H1 (cell line): ENCODE measurements around the gene LHX2. TPM values are rescaled to one million over a fixed set of nuclear protein-coding genes. Genes with fewer than 3 reads are reported as not detected.

ENCODE experiments used
- BACH1 ChIP-seq: IDR thresholded peaks from 2 replicates; pipeline ENCODE4 v1.6.1; 2012; ENCODE audit warnings: low read length, improper control_type of control experiment
- KDM1A ChIP-seq: fragments of 200-600, 300-600 bp; sonication (generic); IDR thresholded peaks from 2 replicates; pipeline ENCODE4 v1.7.1; 2016; ENCODE audit warnings: mild to moderate bottlenecking, low read length, borderline replicate concordance
- SP2 ChIP-seq: IDR thresholded peaks from 2 replicates; pipeline ENCODE4 v1.6.1; 2012; ENCODE audit warnings: mild to moderate bottlenecking, low read length, inconsistent platforms
- polyA plus RNA-seq, 7 experiments: library from polyadenylated mRNA; depleted of rRNA in 3 of 7; stranded (reverse) in 5 of 7; unstranded in 2 of 7; fragments of >200 nt in 5 of 7; fragments of 200-250 nt in 2 of 7; gene quantifications; 1 replicate in 5 of 7; 2 replicates in 1 of 7; 4 replicates in 1 of 7; pipeline versions ENCODE4 v1.2.1 to v1.2.3, GENCODE V29; 2011 to 2013; ENCODE audit warnings: missing spikeins in 2 of 7, mixed read lengths in 2 of 7
- total RNA-seq: library from RNA; stranded (reverse); fragmentation: NEBNext Ultra II Directional; extraction: Animal tissue kit (Norgen Biotek cat#: 25700); gene quantifications from 2 replicates; pipeline ENCODE4 v1.2.1, GENCODE V29; 2021

The LHX2 gene
- total and polyA plus RNA-seq, 2 of the 8 experiments (the other 6 are each of a cell fraction or from before 2014, with no cell fraction given) = 0.11 to 0.86 TPM

GRCh38 chr9:124077915-124078572 lies 66.5 kb downstream of the LHX2 start (continued):
- TF ChIP-seq KDM1A (no peak), SP2 (no peak), BACH1 (no peak)
- TF ChIP-seq, all 59 proteins: peak for 0
